Heart left ventricle (tissue), 16 donors: ENCODE data around the gene PLEKHA7. TPM values are rescaled to one million over a fixed set of nuclear protein-coding genes. Genes with fewer than 3 reads are reported as not detected.

Experiments
- ATAC-seq, 4 donors: fragments of 200-7000 bp; cut with Tn5 transposase; one replicate each; pipeline ENCODE4 v1.9.1; 2020 to 2022; ENCODE audit warnings: moderate library complexity in 4 of 4, mild to moderate bottlenecking in 3 of 4, moderate number of reproducible peaks in 1 of 4
- DNase-seq, 5 donors: peaks; one replicate each; pipeline ENCODE4 v3.0.0-alpha.2; 2020
- H3K27ac ChIP-seq, 12 donors: fragments of 200-600 bp; sonication (generic) in 4 of 12; one replicate each; pipeline versions ENCODE4 v1.5.0 to v1.8.0; 2016 to 2022; ENCODE audit warnings: mild to moderate bottlenecking in 2 of 12
- H3K27me3 ChIP-seq, 9 donors: fragments of 200-600 bp; sonication (generic) in 2 of 9; one replicate each; pipeline versions ENCODE4 v1.5.1 to v1.8.0; 2016 to 2022; ENCODE audit warnings: mild to moderate bottlenecking in 3 of 9
- H3K36me3 ChIP-seq, 9 donors: fragments of 200-600 bp; sonication (generic) in 2 of 9; one replicate each; pipeline versions ENCODE4 v1.5.0 to v1.8.0; 2018 to 2022; ENCODE audit warnings: mild to moderate bottlenecking in 2 of 9
- H3K4me1 ChIP-seq, 12 donors: fragments of 200-600 bp; sonication (generic) in 4 of 12; one replicate each; pipeline versions ENCODE4 v1.5.0 to v1.8.0; 2016 to 2022; ENCODE audit warnings: mild to moderate bottlenecking in 3 of 12
- H3K4me3 ChIP-seq, 12 donors: fragments of 200-600 bp; sonication (generic) in 4 of 12; one replicate each; pipeline versions ENCODE4 v1.5.0 to v1.8.0; 2017 to 2022; ENCODE audit warnings: mild to moderate bottlenecking in 9 of 12, moderate library complexity in 4 of 12
- H3K9me3 ChIP-seq, 12 donors: fragments of 200-600 bp; sonication (generic) in 4 of 12; one replicate each; pipeline versions ENCODE4 v1.5.0 to v1.8.0; 2016 to 2022; ENCODE audit warnings: mild to moderate bottlenecking in 1 of 12
- CTCF ChIP-seq, 12 donors: fragments of 200-600 bp; sonication (generic) in 4 of 12; IDR thresholded peaks; one replicate each; pipeline versions ENCODE4 v1.5.0 to v1.8.0; 2018 to 2022; ENCODE audit warnings: antibody characterized with exemption in 12 of 12, mild to moderate bottlenecking in 5 of 12
- POLR2A ChIP-seq, 2 donors: fragments of 450-650 bp; IDR thresholded peaks; one replicate each; pipeline ENCODE4 v1.6.1; 2017; ENCODE audit warnings: antibody characterized with exemption in 2 of 2, mild to moderate bottlenecking in 2 of 2, moderate library complexity in 2 of 2
- WGBS, 4 donors: extraction: QIAGEN DNeasy Blood & Tissue Kit in 2 of 4; methylation state at CpG; one replicate each; pipeline versions ENCODE4 v1.1.5 to v1.1.7; 2013 to 2018; 5-methylcytosine and 5-hydroxymethylcytosine counted together
- intact Hi-C, 10 donors: fragments of 100-400 bp; cut with DNase I; formaldehyde crosslinking; loops; one replicate each; pipeline versions ENCODE4 v1.11.1 to v1.14.2; 2022
- polyA plus RNA-seq, 2 donors: library from polyadenylated mRNA; stranded (reverse); fragments of 200-250 nt; gene quantifications; one replicate each; pipeline ENCODE4 v1.2.3, GENCODE V29; 2013
- total RNA-seq, 9 donors: library from RNA; depleted of rRNA in 2 of 9; stranded (reverse); fragments of >200 nt in 2 of 9; fragmentation: NEBNext Ultra II Directional in 3 of 9; extraction: Animal tissue kit (Norgen Biotek cat#: 25700) in 3 of 9; gene quantifications; one replicate each; pipeline versions ENCODE4 v1.1.0 to v1.2.4, GENCODE V29; 2016 to 2023
- donor health status: ischemic (EF 13 %, LVEDD 7.1; RV severe dilation, severe dysfunction).
- donor health status: healthy with polysubstance abuse.
- donor health status: DM: no; HTN: yes; CAD: no.
- donor health status: DM: no; HTN: no; CAD: no.
- donor health status: ischemic (EF 25% LVEDD 6.9; RV normal size, moderate dysfunction).
- donor health status: ischemic (EF 25% LVEDD 5.7; RV mildly dilated, moderate dysfunction).
- donor health status: healthy.
- donor health status: DM: yes; HTN: yes; CAD: no.
- donor health status: ischemic (EF 35%, LVEDD 5.7; RV mildly dilated, moderate dysfunction).
- donor health status: nonischemic (EF 11% LVEDD 7.7; RV severe dilation, severe dysfunction).
- donor health status: DM: yes; HTN: yes; CAD: no.
- donor health status: PGD.
- donor health status: ischemic (EF 29% LVEDD 5.4; RV normal size, mild dysfunction).
- donor health status: nonischemic (EF 23%, LVEDD 6.1; RV moderate dilation, normal function).

Gene PLEKHA7
- total and polyA plus RNA-seq, 11 donors = 13.1 to 57.5 (median 23.5) TPM

- WGBS, 4 donors = 91 to 97% (median 94%) methylated on average over 2 of the region's 2 CpGs
- intact Hi-C loops = no loop called here
- peaks cover 0 to 15% (median 2%) of the 10 kb centered on the region in 12 donors for H3K4me1 ChIP-seq
- TF ChIP-seq CTCF (IDR thresholded peaks at IDR 0.05) (no peak), POLR2A (IDR thresholded peaks at IDR 0.05) (no peak)
- H3K4me3 ChIP-seq = no peak overlapping the region
- no peaks in the 10 kb centered on the region for H3K9me3 ChIP-seq
- DNase-seq (no peak), ATAC-seq (no peak)
- no peak overlapping the region for H3K27ac ChIP-seq
- H3K27me3 ChIP-seq = no peaks in the 10 kb centered on the region
- peaks cover 0 to 57% (median 10%) of the 10 kb centered on the region in 9 donors for H3K36me3 ChIP-seq
Measured at GRCh38 chr11:16846305-16846704, 167.9 kb downstream of the PLEKHA7 start.

- Histone ChIP-seq H3K36me3 (peaks cover 0 to 58% (median 15%) of the 10 kb centered on the region in 9 donors), H3K27ac (no peak overlapping the region), H3K4me3 (no peak overlapping the region), H3K27me3 (no peaks in the 10 kb centered on the region), H3K9me3 (no peaks in the 10 kb centered on the region), H3K4me1 (peaks cover 0 to 15% (median 2%) of the 10 kb centered on the region in 12 donors)
- ATAC-seq (no peak), DNase-seq (no peak)
- intact Hi-C loops = no loop called here
- WGBS, 4 donors = 43 to 79% (median 61%) methylated on average over 1 of the region's 1 CpG
- TF ChIP-seq CTCF (IDR thresholded peaks at IDR 0.05) = no peak
- TF ChIP-seq POLR2A (IDR thresholded peaks at IDR 0.05) = no peak
Measured at GRCh38 chr11:16844268-16844771, 169.9 kb downstream of the PLEKHA7 start.

GRCh38 chr11:16843294-16843693 is 170.9 kb downstream of the PLEKHA7 start:
- ATAC-seq = no peak
- no peak overlapping the region for H3K4me3 ChIP-seq
- H3K27ac ChIP-seq = no peak overlapping the region
- no peaks in the 10 kb centered on the region for H3K9me3 ChIP-seq
- DNase-seq = no peak
- intact Hi-C loops = no loop called here
- H3K36me3 ChIP-seq = peaks cover 0 to 56% (median 15%) of the 10 kb centered on the region in 9 donors
- peaks cover 0 to 15% (median 2%) of the 10 kb centered on the region in 12 donors for H3K4me1 ChIP-seq
- H3K27me3 ChIP-seq = no peaks in the 10 kb centered on the region
- no peak for TF ChIP-seq POLR2A (IDR thresholded peaks at IDR 0.05)
- no peak for TF ChIP-seq CTCF (IDR thresholded peaks at IDR 0.05)

GRCh38 chr11:16841984-16842383 is 172.2 kb downstream of the PLEKHA7 start:
- Histone ChIP-seq H3K36me3 (peaks cover 0 to 67% (median 15%) of the 10 kb centered on the region in 9 donors), H3K27me3 (no peaks in the 10 kb centered on the region), H3K9me3 (no peaks in the 10 kb centered on the region), H3K4me3 (no peak overlapping the region), H3K27ac (no peak overlapping the region), H3K4me1 (peaks cover 0 to 14% (median 2%) of the 10 kb centered on the region in 12 donors)
- TF ChIP-seq CTCF (IDR thresholded peaks at IDR 0.05) (no peak), POLR2A (IDR thresholded peaks at IDR 0.05) (no peak)
- intact Hi-C loops = no loop called here
- no peak for DNase-seq
- WGBS, 4 donors = 86 to 94% (median 88%) methylated on average over 4 of the region's 4 CpGs
- no peak for ATAC-seq
